Neural progenitor cell (in vitro differentiated cells): ENCODE results near the gene MFAP2.

ENCODE experiments used
- EZH2 ChIP-seq: fragments of 200-600 bp; sonication (generic); IDR thresholded peaks from 2 replicates; pipeline ENCODE4 v1.6.1; 2017; ENCODE audit warnings: antibody characterized with exemption, mild to moderate bottlenecking, moderate library complexity
- TF ChIP-seq, protein P1 (sequence below): fragments of 200-600 bp; sonication (generic); IDR thresholded peaks from 2 replicates; pipeline ENCODE4 v1.5.1; 2017; ENCODE audit warnings: antibody characterized with exemption, mild to moderate bottlenecking

DNA sequence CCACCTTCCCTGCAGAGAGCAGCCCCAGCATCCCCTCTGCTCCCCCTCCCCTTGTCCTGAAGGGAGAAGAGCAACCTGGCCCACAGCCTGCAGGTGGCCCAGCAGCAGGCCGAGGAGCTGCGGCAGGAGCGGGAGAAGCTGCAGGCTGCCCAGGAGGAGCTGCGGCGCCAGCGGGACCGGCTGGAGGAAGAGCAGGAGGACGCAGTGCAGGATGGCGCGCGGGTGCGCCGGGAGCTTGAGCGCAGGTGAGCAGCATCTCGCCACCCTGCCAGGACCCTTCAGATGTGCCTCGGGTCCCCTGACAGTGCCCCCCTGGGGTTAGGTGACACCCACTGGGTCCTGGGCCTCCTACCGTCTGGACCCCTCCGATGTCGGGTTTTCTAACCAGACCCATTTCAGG is 36.4 kb downstream of the MFAP2 start:
- TF ChIP-seq, protein P1, sequence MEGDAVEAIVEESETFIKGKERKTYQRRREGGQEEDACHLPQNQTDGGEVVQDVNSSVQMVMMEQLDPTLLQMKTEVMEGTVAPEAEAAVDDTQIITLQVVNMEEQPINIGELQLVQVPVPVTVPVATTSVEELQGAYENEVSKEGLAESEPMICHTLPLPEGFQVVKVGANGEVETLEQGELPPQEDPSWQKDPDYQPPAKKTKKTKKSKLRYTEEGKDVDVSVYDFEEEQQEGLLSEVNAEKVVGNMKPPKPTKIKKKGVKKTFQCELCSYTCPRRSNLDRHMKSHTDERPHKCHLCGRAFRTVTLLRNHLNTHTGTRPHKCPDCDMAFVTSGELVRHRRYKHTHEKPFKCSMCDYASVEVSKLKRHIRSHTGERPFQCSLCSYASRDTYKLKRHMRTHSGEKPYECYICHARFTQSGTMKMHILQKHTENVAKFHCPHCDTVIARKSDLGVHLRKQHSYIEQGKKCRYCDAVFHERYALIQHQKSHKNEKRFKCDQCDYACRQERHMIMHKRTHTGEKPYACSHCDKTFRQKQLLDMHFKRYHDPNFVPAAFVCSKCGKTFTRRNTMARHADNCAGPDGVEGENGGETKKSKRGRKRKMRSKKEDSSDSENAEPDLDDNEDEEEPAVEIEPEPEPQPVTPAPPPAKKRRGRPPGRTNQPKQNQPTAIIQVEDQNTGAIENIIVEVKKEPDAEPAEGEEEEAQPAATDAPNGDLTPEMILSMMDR, result no peak
- TF ChIP-seq EZH2, result no peak
